Esophagus squamous epithelium (tissue), 4 donors: ENCODE measurements around the gene RPS6KB2.

Experiments
- CTCF ChIP-seq, 6 experiments: fragments of 450-650 bp in 4 of 6; fragments of 200-600 bp in 2 of 6; sonication (generic) in 2 of 6; IDR thresholded peaks; one replicate each; pipeline ENCODE4 v1.5.1; 2016 to 2019; ENCODE audit warnings: antibody characterized with exemption in 6 of 6, mild to moderate bottlenecking in 4 of 6, moderate library complexity in 4 of 6
- POLR2A ChIP-seq, 4 donors: fragments of 450-650 bp; IDR thresholded peaks; one replicate each; pipeline ENCODE4 v1.6.1; 2017; ENCODE audit warnings: antibody characterized with exemption in 4 of 4, mild to moderate bottlenecking in 4 of 4, moderate library complexity in 3 of 4

- no peak for TF ChIP-seq POLR2A (IDR thresholded peaks at IDR 0.05)
- TF ChIP-seq CTCF (IDR thresholded peaks at IDR 0.05), result no peak
Measured at GRCh38 chr11:67429722-67430121, 1.4 kb downstream of the RPS6KB2 start.
